Tibial nerve (tissue), 4 donors: Measurements from ENCODE around the gene FLNC. TPM values are rescaled to one million over a fixed set of nuclear protein-coding genes. Genes with fewer than 3 reads are reported as not detected.

Source experiments
- DNase-seq, 2 donors: peaks; one replicate each; pipeline ENCODE4 v3.0.0-alpha.2; 2019; ENCODE audit warnings: low spot score in 2 of 2
- H3K27ac ChIP-seq, 4 donors: fragments of 200-600 bp; sonication (generic) in 3 of 4; one replicate each; pipeline ENCODE4 v1.5.1; 2017 to 2019; ENCODE audit warnings: mild to moderate bottlenecking in 1 of 4
- H3K27me3 ChIP-seq, 2 donors: fragments of 200-600 bp; sonication (generic) in 1 of 2; one replicate each; pipeline versions ENCODE4 v1.5.1 to v1.6.0; 2017 to 2019
- H3K36me3 ChIP-seq, 3 donors: fragments of 200-600 bp; sonication (generic); one replicate each; pipeline ENCODE4 v1.5.1; 2018 to 2019
- H3K4me1 ChIP-seq, 4 donors: fragments of 200-600 bp; sonication (generic) in 3 of 4; one replicate each; pipeline ENCODE4 v1.5.1; 2017 to 2019
- H3K4me3 ChIP-seq, 4 donors: fragments of 200-600 bp; sonication (generic) in 3 of 4; one replicate each; pipeline ENCODE4 v1.5.1; 2017 to 2019; ENCODE audit warnings: mild to moderate bottlenecking in 1 of 4, moderate library complexity in 1 of 4
- H3K9me3 ChIP-seq, 4 donors: fragments of 200-600 bp; sonication (generic) in 3 of 4; one replicate each; pipeline ENCODE4 v1.5.1; 2017 to 2019
- CTCF ChIP-seq, 5 experiments: fragments of 200-600 bp in 3 of 5; fragments of 450-650 bp in 2 of 5; sonication (generic) in 3 of 5; IDR thresholded peaks; one replicate each; pipeline ENCODE4 v1.5.1; 2016 to 2019; ENCODE audit warnings: antibody characterized with exemption in 5 of 5, mild to moderate bottlenecking in 3 of 5, moderate library complexity in 2 of 5
- EP300 ChIP-seq, 2 donors: sonication (generic); formaldehyde crosslinking; IDR thresholded peaks; one replicate each; pipeline ENCODE4 v1.6.1; 2017; ENCODE audit warnings: antibody characterized with exemption in 2 of 2, mild to moderate bottlenecking in 1 of 2
- POLR2A ChIP-seq, 2 donors: fragments of 450-650 bp; IDR thresholded peaks; one replicate each; pipeline ENCODE4 v1.6.1; 2017; ENCODE audit warnings: antibody characterized with exemption in 2 of 2, mild to moderate bottlenecking in 2 of 2, moderate library complexity in 2 of 2
- WGBS, 2 donors: methylation state at CpG; one replicate each; pipeline ENCODE4 v1.1.5; 2018; 5-methylcytosine and 5-hydroxymethylcytosine counted together
- total RNA-seq, 4 donors: library from RNA; depleted of rRNA; stranded (reverse); fragments of >200 nt; gene quantifications; one replicate each; pipeline ENCODE4 v1.1.0, GENCODE V29; 2016

Gene FLNC
- total RNA-seq, 4 donors from 2014 or later = 5.5 to 13.5 (median 9.0) TPM

GRCh38 chr7:128801667-128802418 is 28.4 kb upstream of the FLNC start:
- H3K27ac ChIP-seq = no peak overlapping the region
- DNase-seq = no peak
- no peaks in the 10 kb centered on the region for H3K4me1 ChIP-seq
- no peak for TF ChIP-seq POLR2A (IDR thresholded peaks at IDR 0.05)
- TF ChIP-seq CTCF (IDR thresholded peaks at IDR 0.05) = no peak
- TF ChIP-seq EP300 (IDR thresholded peaks at IDR 0.05) = no peak
- no peak overlapping the region for H3K4me3 ChIP-seq
- H3K9me3 ChIP-seq = no peaks in the 10 kb centered on the region
- WGBS, 2 donors = 83 to 92% methylated on average over 2 of the region's 2 CpGs
- H3K27me3 ChIP-seq = no peaks in the 10 kb centered on the region
- H3K36me3 ChIP-seq = peaks cover 0 to 18% (median 0%) of the 10 kb centered on the region in 3 donors

DNA sequence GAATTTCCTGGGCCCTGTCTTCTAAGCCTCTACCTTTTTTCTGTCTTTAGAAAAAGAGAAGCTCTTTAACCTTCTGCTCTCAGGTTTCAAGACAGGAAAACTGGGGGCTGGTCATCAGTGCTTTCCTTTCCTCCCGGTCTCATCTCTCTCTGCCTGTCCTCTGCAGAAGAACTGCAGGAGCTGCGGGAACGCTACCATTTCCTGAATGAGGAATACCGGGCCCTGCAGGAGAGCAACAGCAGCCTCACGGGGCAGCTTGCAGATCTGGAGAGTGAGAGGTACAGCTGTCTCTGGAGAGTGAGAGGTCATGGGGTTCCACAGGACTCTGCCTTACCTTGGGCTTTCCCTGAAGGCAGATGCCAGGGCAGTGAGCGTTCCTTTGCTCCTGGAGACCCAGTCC is 25.7 kb upstream of the FLNC start:
- WGBS, 2 donors = 78 to 81% methylated on average over 6 of the region's 6 CpGs
- TF ChIP-seq CTCF (IDR thresholded peaks at IDR 0.05) = no peak
- TF ChIP-seq POLR2A (IDR thresholded peaks at IDR 0.05) = no peak
- TF ChIP-seq EP300 (IDR thresholded peaks at IDR 0.05) = no peak
- H3K9me3 ChIP-seq = no peaks in the 10 kb centered on the region
- no peaks in the 10 kb centered on the region for H3K27me3 ChIP-seq
- DNase-seq = no peak
- H3K36me3 ChIP-seq = peaks cover 0 to 18% (median 0%) of the 10 kb centered on the region in 3 donors
- no peak overlapping the region for H3K4me3 ChIP-seq
- no peaks in the 10 kb centered on the region for H3K4me1 ChIP-seq
- H3K27ac ChIP-seq = no peak overlapping the region

GRCh38 chr7:128805225-128805624 is 25.0 kb upstream of the FLNC start:
- Histone ChIP-seq H3K27me3 (no peaks in the 10 kb centered on the region), H3K4me1 (no peaks in the 10 kb centered on the region), H3K27ac (no peak overlapping the region), H3K9me3 (no peaks in the 10 kb centered on the region), H3K36me3 (peaks cover 0 to 18% (median 0%) of the 10 kb centered on the region in 3 donors), H3K4me3 (no peak overlapping the region)
- 88 to 97% methylated on average over 5 of the region's 5 CpGs for WGBS, 2 donors
- TF ChIP-seq CTCF (IDR thresholded peaks at IDR 0.05) (no peak), EP300 (IDR thresholded peaks at IDR 0.05) (no peak), POLR2A (IDR thresholded peaks at IDR 0.05) (no peak)
- no peak for DNase-seq

DNA sequence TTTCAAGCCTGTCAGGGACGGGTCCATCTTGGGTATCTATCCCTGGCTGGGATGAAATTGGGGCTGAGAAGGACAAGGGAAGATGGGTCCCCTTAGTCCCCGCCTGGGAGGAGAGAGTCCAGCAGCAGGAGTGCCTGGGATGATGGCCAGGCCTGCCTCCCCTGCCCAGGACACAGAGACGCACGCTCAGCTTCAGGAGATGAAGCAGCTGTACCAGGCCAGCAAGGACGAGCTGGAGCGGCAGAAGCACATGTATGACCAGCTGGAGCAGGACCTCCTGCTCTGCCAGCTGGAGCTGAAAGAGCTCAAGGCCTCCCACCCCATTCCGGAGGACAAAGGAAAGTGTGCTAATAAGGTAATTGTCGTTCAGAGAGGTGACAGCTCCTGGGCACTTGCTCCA is 23.0 kb upstream of the FLNC start:
- DNase-seq = no peak
- H3K4me3 ChIP-seq = no peak overlapping the region
- H3K9me3 ChIP-seq = no peaks in the 10 kb centered on the region
- H3K4me1 ChIP-seq = no peaks in the 10 kb centered on the region
- no peaks in the 10 kb centered on the region for H3K27me3 ChIP-seq
- 81 to 86% methylated on average over 8 of the region's 8 CpGs for WGBS, 2 donors
- H3K27ac ChIP-seq = no peak overlapping the region
- peaks cover 0 to 18% (median 0%) of the 10 kb centered on the region in 3 donors for H3K36me3 ChIP-seq
- no peak for TF ChIP-seq EP300 (IDR thresholded peaks at IDR 0.05)
- TF ChIP-seq CTCF (IDR thresholded peaks at IDR 0.05) = no peak
- no peak for TF ChIP-seq POLR2A (IDR thresholded peaks at IDR 0.05)

DNA sequence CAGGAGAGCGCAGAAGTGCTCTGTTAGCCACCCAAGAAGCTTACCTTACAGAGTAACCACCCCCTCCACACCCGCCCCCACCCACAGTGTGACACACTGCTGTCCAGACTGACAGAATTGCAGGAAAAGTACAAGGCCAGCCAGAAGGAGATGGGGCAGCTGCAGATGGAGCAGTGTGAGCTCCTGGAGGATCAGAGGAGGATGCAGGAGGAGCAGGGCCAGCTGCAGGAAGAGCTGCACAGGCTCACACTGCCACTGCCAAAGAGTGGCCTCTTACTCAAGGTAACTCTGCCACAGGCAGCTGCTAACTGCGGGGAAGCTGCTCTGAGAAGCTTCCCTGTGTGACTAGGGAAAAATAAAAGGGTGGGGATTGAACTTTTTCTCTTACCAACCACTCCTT is 20.8 kb upstream of the FLNC start:
- H3K4me1 ChIP-seq = no peaks in the 10 kb centered on the region
- H3K27ac ChIP-seq = no peak overlapping the region
- H3K4me3 ChIP-seq = no peak overlapping the region
- H3K9me3 ChIP-seq = no peaks in the 10 kb centered on the region
- TF ChIP-seq CTCF (IDR thresholded peaks at IDR 0.05) (no peak), EP300 (IDR thresholded peaks at IDR 0.05) (no peak), POLR2A (IDR thresholded peaks at IDR 0.05) (no peak)
- H3K36me3 ChIP-seq = peaks cover 0 to 18% (median 0%) of the 10 kb centered on the region in 3 donors
- WGBS, 2 donors = 87 to 93% methylated on average over 3 of the region's 3 CpGs
- no peak for DNase-seq
- H3K27me3 ChIP-seq = no peaks in the 10 kb centered on the region
